Progenitor cell of endocrine pancreas (in vitro differentiated cells): ENCODE data around the gene CACNG8. TPM values are rescaled to one million over a fixed set of nuclear protein-coding genes. Genes with fewer than 3 reads are reported as not detected.

Experiments
- DNase-seq: peaks from one replicate; pipeline ENCODE4 v3.0.0; 2021; ENCODE audit warnings: low spot score; ENCODE audit not compliant: unreplicated experiment
- H3K27ac Mint-ChIP-seq: 2 replicates; pipeline ENCODE4 v1.8.0; 2021; ENCODE audit warnings: mild to moderate bottlenecking, moderate library complexity, mixed read lengths
- H3K27me3 Mint-ChIP-seq: 2 replicates; pipeline ENCODE4 v1.8.0; 2021; ENCODE audit warnings: mixed read lengths
- H3K36me3 Mint-ChIP-seq: 2 replicates; pipeline ENCODE4 v1.8.0; 2022; ENCODE audit warnings: mixed read lengths; ENCODE audit not compliant: insufficient read depth
- H3K4me1 Mint-ChIP-seq: 2 replicates; pipeline ENCODE4 v1.8.0; 2021; ENCODE audit warnings: low read depth, mixed read lengths
- H3K4me3 Mint-ChIP-seq: 2 replicates; pipeline ENCODE4 v1.8.0; 2021; ENCODE audit warnings: low read depth, mild to moderate bottlenecking, moderate library complexity, mixed read lengths
- H3K9me3 Mint-ChIP-seq: 2 replicates; pipeline ENCODE4 v1.8.0; 2021; ENCODE audit warnings: low read depth, mixed read lengths
- total RNA-seq: library from RNA; stranded (reverse); gene quantifications from 2 replicates; pipeline ENCODE4 v1.2.1, GENCODE V29; 2021
- TF ChIP-seq, protein P1 (sequence below): fragments of 200-600 bp; sonication (generic); IDR thresholded peaks from one replicate; pipeline ENCODE4 v1.5.0; 2021; ENCODE audit warnings: antibody characterized with exemption, mild to moderate bottlenecking; ENCODE audit not compliant: unreplicated experiment

The CACNG8 gene
- total RNA-seq, 1 donor from 2014 or later, result 0.36 TPM

DNA sequence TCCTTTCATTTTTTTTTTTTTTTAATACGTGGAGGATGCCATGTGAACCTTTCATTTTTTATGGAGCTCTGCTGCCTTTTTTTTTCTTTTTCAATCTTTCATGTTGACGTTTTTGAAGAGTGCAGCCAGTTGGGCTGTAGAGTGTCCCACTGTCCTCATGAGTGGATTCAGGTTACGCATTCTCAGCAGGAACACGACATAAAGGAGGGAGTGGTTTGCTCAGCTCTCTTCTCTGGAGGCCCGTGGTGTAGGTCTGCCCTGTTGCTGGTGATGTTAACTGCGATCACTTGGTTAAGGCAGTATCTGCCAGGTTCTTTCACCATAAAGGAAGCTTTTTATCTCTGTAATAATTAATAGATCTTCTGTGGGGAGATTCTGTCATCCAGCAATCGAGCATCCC, 26.7 kb upstream of the CACNG8 start:
- Mint-ChIP-seq H3K4me3 (no peak overlapping the region), H3K27ac (no peak overlapping the region), H3K9me3 (no peaks in the 10 kb centered on the region), H3K27me3 (peaks cover 33% of the 10 kb centered on the region), H3K4me1 (no peaks in the 10 kb centered on the region), H3K36me3 (no peaks in the 10 kb centered on the region)
- DNase-seq, result no peak
- TF ChIP-seq, protein P1, sequence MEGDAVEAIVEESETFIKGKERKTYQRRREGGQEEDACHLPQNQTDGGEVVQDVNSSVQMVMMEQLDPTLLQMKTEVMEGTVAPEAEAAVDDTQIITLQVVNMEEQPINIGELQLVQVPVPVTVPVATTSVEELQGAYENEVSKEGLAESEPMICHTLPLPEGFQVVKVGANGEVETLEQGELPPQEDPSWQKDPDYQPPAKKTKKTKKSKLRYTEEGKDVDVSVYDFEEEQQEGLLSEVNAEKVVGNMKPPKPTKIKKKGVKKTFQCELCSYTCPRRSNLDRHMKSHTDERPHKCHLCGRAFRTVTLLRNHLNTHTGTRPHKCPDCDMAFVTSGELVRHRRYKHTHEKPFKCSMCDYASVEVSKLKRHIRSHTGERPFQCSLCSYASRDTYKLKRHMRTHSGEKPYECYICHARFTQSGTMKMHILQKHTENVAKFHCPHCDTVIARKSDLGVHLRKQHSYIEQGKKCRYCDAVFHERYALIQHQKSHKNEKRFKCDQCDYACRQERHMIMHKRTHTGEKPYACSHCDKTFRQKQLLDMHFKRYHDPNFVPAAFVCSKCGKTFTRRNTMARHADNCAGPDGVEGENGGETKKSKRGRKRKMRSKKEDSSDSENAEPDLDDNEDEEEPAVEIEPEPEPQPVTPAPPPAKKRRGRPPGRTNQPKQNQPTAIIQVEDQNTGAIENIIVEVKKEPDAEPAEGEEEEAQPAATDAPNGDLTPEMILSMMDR, result no peak

DNA sequence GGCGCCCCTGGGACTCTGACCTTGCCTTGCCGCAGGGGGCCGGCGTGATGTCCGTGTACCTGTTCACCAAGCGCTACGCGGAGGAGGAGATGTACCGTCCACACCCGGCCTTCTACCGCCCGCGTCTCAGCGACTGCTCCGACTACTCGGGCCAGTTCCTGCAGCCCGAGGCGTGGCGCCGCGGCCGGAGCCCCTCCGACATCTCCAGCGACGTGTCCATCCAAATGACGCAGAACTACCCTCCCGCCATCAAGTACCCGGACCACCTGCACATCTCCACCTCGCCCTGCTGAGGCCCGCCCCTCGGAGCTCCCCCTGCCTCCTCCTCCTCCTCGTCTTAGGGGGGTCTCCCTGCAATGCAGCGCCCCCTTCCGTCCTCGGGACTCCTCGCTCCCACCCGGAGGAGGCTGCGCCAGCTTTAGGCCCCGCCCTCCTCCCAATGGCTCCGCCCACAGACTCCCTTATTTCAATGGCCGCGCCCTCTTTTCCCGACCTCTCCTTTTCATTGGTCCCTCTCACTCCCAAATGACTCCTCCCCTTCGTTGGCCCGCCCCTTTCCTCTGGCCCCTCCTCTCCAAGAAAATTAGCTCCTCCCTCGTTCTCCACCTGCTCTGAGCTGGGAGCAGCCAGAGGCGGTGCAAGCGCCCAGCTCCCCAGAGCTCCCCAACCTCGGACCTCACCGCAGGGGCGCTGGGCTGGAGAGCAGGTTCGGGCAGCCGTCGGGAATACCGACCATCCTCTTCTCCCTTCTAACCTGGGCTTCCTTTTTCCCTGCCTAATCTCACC, 20.5 kb upstream of the CACNG8 start:
- Mint-ChIP-seq H3K27me3 (peaks cover 77% of the 10 kb centered on the region), H3K36me3 (no peaks in the 10 kb centered on the region), H3K9me3 (no peaks in the 10 kb centered on the region), H3K27ac (no peak overlapping the region), H3K4me1 (no peaks in the 10 kb centered on the region), H3K4me3 (no peak overlapping the region)
- DNase-seq, result peak; percentile 23
- TF ChIP-seq, protein P1, result peak; percentile 31

DNA sequence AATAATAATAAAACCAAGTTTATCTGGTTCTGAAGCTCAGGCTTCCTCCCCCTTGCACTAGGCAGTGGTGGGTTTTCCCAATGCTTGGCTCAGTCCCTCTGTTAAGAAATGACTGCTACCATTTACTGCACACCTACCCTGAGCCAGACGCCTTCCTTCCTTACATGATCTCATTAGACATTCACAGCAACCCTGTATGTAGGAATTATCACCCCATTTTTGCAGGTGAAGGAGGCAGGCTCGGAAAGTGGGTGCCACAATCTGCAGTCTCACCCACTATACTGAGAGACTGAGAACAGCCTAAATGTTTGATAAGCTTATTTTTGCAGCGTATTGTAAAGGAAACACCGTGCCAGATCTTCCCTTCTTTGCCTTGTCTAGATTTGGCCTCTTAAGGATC, 18.3 kb upstream of the CACNG8 start:
- Mint-ChIP-seq H3K4me1 (no peaks in the 10 kb centered on the region), H3K9me3 (no peaks in the 10 kb centered on the region), H3K27ac (no peak overlapping the region), H3K27me3 (peaks cover 70% of the 10 kb centered on the region), H3K36me3 (no peaks in the 10 kb centered on the region), H3K4me3 (no peak overlapping the region)
- no peak for DNase-seq
- TF ChIP-seq, protein P1, result no peak

DNA sequence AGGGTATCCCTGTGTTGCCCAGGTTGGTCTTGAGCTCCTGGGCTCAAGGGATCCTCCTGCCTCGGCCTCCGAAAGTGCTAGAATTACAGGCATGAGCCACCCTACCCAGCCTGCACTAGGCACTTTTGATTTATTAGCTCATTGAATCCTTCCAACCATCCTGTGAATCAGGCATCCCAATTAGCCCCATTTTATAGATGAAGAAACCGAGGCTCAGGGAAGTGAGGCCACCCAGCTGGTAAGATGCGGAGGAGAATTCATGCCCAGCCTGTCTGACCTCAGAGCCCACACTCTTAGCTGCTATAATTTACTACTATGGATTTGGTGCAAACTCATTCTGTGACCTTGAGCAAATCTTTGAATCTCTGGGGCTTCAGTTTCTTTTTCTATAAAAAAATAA, 17.8 kb upstream of the CACNG8 start:
- TF ChIP-seq, protein P1, result no peak
- no peak overlapping the region for H3K27ac Mint-ChIP-seq
- H3K27me3 Mint-ChIP-seq, result peaks cover 64% of the 10 kb centered on the region
- no peak for DNase-seq
- no peaks in the 10 kb centered on the region for H3K4me1 Mint-ChIP-seq
- H3K4me3 Mint-ChIP-seq, result no peak overlapping the region
- no peaks in the 10 kb centered on the region for H3K36me3 Mint-ChIP-seq
- no peaks in the 10 kb centered on the region for H3K9me3 Mint-ChIP-seq

DNA sequence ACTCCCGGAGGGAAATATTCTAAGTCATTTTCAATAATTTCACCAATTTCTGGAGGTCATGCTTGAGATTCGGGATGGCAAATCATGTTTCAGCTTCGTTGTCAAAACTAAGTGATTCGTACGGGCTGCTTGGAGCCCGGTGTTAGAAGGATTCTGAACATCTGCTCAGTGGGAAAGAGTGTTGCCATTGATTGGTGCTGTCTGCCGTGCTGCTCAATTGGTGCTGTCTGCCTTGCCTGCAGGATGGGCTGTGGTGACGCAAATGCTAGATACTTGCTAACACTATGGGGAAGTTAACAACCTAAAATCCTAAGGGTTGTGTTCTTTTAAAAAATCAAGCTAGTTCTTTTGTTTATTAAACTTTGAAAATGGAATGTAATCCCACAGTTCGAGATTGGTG, 17.3 kb upstream of the CACNG8 start:
- Mint-ChIP-seq H3K4me3 (no peak overlapping the region), H3K36me3 (no peaks in the 10 kb centered on the region)
- TF ChIP-seq, protein P1, result no peak

More for the DNA sequence above, 17.3 kb upstream of the CACNG8 start:
- no peak for DNase-seq
- no peaks in the 10 kb centered on the region for H3K9me3 Mint-ChIP-seq
- peaks cover 59% of the 10 kb centered on the region for H3K27me3 Mint-ChIP-seq
- H3K4me1 Mint-ChIP-seq, result no peaks in the 10 kb centered on the region
- no peak overlapping the region for H3K27ac Mint-ChIP-seq
